NCI-H2081 (cell line): ENCODE measurements around the gene CCDC106.

Source experiments
- DNase-seq, 2 experiments: peaks; one replicate each; lab custom pipeline; 2025; lab: John Stamatoyannopoulos, UW

Gene CCDC106

GRCh38 chr19:55650602-55651230, 2.7 kb downstream of the CCDC106 start:
- DNase-seq, result no peak

- no peak for DNase-seq
Observed at GRCh38 chr19:55651236-55651635, 3.2 kb downstream of the CCDC106 start.

GRCh38 chr19:55652311-55653128, 4.5 kb downstream of the CCDC106 start:
- DNase-seq, result no peak

GRCh38 chr19:55653651-55654322, 5.8 kb downstream of the CCDC106 start:
- DNase-seq, result peak; percentile 98 to 99

- peak; percentile 98 for DNase-seq
Observed at GRCh38 chr19:55654323-55654867, 6.4 kb downstream of the CCDC106 start.

- DNase-seq, result peak; percentile 89 to 94
Observed at GRCh38 chr19:55654868-55655647, 7.0 kb downstream of the CCDC106 start, which contains the start of gene U2AF2. Gene U2AF2 (plus strand): TSS chr19:55655035. CDS start chr19:55655105, 70 bp downstream.

GRCh38 chr19:55655648-55656040, 7.6 kb downstream of the CCDC106 start:
- no peak for DNase-seq

- DNase-seq, result no peak
Observed at GRCh38 chr19:55656552-55656951, 8.5 kb downstream of the CCDC106 start.

- DNase-seq, result no peak
Observed at GRCh38 chr19:55656988-55657747, 9.2 kb downstream of the CCDC106 start.

- no peak for DNase-seq
Observed at GRCh38 chr19:55658846-55659459, 10.9 kb downstream of the CCDC106 start.

- DNase-seq, result no peak
Observed at GRCh38 chr19:55659822-55660221, 11.8 kb downstream of the CCDC106 start.

GRCh38 chr19:55660404-55660803, 12.4 kb downstream of the CCDC106 start:
- DNase-seq, result no peak

GRCh38 chr19:55660991-55661390, 13.0 kb downstream of the CCDC106 start:
- no peak for DNase-seq

- no peak for DNase-seq
Observed at GRCh38 chr19:55661826-55662225, 13.8 kb downstream of the CCDC106 start.

- no peak for DNase-seq
Observed at GRCh38 chr19:55663846-55664536, 16.0 kb downstream of the CCDC106 start.

GRCh38 chr19:55666343-55667005, 18.5 kb downstream of the CCDC106 start:
- DNase-seq, result no peak

GRCh38 chr19:55667006-55667381, 19.0 kb downstream of the CCDC106 start:
- no peak for DNase-seq

GRCh38 chr19:55667511-55667910, 19.5 kb downstream of the CCDC106 start:
- DNase-seq, result no peak

- DNase-seq, result no peak
Observed at GRCh38 chr19:55667958-55668357, 19.9 kb downstream of the CCDC106 start.
